Measurements from ENCODE around the gene TRIP6. TPM values are rescaled to one million over a fixed set of nuclear protein-coding genes. Genes with fewer than 3 reads are reported as not detected.

The TRIP6 gene
- total RNA-seq, 1 experiment from 2014 or later, result 75.5 TPM

DNA sequence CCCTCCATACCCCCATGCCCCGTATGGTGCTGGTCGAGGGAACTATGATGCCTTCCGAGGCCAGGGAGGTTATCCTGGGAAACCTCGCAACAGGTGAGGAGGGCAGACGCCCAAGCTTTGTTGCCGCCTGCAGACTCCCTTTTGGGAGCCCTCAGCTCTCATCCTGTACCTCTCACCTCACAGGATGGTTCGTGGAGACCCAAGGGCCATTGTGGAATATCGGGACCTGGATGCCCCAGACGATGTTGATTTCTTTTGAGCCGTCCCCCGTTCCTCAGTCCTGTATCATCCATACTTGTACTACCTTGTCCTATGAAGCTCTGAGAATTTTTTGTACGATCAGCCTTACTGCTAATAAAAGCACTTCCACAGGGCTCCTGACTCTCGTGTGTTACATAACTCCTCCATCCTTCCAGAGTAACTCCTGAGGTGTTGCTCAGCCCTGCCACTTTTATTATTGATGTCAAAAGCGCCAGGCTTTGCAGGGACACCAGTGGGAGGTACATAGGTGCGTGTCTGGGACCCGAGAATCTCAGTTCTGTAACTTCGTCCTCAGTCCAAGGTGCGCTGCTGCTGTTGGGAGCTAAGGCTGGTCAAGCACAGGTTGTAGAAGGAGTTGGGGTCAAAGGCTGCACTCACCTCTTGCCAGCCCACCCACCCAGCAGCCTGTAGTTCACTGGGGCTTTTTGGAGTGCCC is 21.3 kb downstream of the TRIP6 start:
- TF ChIP-seq, protein P1, sequence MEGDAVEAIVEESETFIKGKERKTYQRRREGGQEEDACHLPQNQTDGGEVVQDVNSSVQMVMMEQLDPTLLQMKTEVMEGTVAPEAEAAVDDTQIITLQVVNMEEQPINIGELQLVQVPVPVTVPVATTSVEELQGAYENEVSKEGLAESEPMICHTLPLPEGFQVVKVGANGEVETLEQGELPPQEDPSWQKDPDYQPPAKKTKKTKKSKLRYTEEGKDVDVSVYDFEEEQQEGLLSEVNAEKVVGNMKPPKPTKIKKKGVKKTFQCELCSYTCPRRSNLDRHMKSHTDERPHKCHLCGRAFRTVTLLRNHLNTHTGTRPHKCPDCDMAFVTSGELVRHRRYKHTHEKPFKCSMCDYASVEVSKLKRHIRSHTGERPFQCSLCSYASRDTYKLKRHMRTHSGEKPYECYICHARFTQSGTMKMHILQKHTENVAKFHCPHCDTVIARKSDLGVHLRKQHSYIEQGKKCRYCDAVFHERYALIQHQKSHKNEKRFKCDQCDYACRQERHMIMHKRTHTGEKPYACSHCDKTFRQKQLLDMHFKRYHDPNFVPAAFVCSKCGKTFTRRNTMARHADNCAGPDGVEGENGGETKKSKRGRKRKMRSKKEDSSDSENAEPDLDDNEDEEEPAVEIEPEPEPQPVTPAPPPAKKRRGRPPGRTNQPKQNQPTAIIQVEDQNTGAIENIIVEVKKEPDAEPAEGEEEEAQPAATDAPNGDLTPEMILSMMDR (IDR thresholded peaks at IDR 0.05; ENCODE audit: insufficient read depth in 1 of 2, low read depth in 1 of 2, low read length in 1 of 2, severe bottlenecking in 1 of 2, unreplicated experiment in 1 of 2), result no peak
- peaks cover 5% of the 10 kb centered on the region for H3K36me3 ChIP-seq (ENCODE audit: control insufficient read depth, insufficient read depth, low read length)
- intact Hi-C loops (cut with micrococcal nuclease; ENCODE audit: unreplicated experiment), result no loop called here
- Mint-ChIP-seq H3K4me1 (ENCODE audit: low read depth, unreplicated experiment) (peaks cover 62% of the 10 kb centered on the region), H3K27me3 (ENCODE audit: insufficient read depth, unreplicated experiment) (no peaks in the 10 kb centered on the region), H3K27ac (ENCODE audit: unreplicated experiment) (peak overlapping the region; percentile 87), H3K9me3 (ENCODE audit: unreplicated experiment) (no peaks in the 10 kb centered on the region), H3K4me3 (ENCODE audit: unreplicated experiment) (peak overlapping the region; percentile 88), H3K36me3 (ENCODE audit: insufficient read depth, unreplicated experiment) (peaks cover 70% of the 10 kb centered on the region)
- ChIA-PET CTCF (interaction anchor here (0.6 kb wide), 2 partner anchors 16 to 61 kb away, joined by 3 to 5 read pairs; partner anchors contain the start of gene EPHB4), POLR2A (interaction anchor here (0.6 to 2.4 kb wide), 2 partner anchors 13 to 172 kb away, joined by 14 to 76 read pairs; partner anchors contain the start of gene SRRT)
- peak overlapping the region; percentile 67 for H3K4me3 ChIP-seq (ENCODE audit: low read depth, low read length)
- peaks cover 21% of the 10 kb centered on the region for H3K4me1 ChIP-seq
- DNase-seq, result peak in 1 of 2 experiments; percentile 48
- H3K9me3 ChIP-seq, result no peaks in the 10 kb centered on the region
- no peaks in the 10 kb centered on the region for H3K27me3 ChIP-seq (replicated peaks; ENCODE audit: control insufficient read depth, insufficient read depth, low read length)
- TSS peak; percentile 41 for BruUV-seq (replicated peaks)

DNA sequence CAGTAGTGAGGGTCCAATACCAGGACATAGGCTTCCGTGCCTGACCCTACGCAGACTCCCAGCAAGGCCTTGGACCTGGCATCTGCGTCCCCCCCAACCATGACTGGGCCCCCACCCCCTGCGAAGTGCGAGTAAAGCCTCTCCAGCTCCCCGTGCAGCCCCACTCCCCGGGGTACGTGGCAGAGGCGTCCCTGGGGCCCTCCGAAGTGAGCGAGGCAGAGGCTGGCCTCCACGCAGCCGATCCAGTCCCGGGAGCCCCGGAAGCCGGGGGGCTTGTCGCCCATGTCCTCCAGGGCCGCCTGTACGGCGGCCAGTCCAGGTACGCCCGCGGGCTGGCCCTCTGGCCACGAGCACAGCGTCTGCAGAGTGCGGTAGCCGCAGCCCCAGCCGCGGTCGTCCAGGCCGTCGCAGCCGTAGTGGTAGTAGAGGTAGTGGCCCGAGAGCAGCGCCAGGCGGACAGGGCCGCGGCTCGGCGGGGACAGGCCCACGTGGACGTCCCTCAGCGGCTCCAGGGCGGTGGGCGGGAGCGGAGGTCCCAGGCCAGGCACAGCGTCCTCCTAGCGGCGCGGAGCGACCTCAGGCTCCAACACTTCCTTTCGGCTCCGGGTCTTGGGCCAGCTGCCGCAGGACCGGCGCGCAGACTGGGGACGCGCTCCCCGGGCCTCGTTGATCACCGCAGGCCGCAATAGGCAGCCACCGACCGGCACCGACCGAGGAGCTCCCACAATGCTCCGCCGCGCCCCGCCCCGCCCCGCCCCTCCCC is 22.0 kb downstream of the TRIP6 start, which contains the start of gene UFSP1:
UFSP1 (minus strand) TSS at position 728 of the 763 bp plus-strand sequence; CDS start at position 284, 444 bp downstream.
- TF ChIP-seq, protein P1 (IDR thresholded peaks at IDR 0.05; ENCODE audit: insufficient read depth in 1 of 2, low read depth in 1 of 2, low read length in 1 of 2, severe bottlenecking in 1 of 2, unreplicated experiment in 1 of 2), result no peak
- ChIA-PET POLR2A (interaction anchor here (0.5 to 2.4 kb wide), 16 partner anchors 11 to 328 kb away, joined by 3 to 76 read pairs (median 5); partner anchors contain the start of genes EPHB4, FBXO24, PLOD3 and POP7), CTCF (interaction anchor here (0.5 to 1.4 kb wide), 19 partner anchors 14 to 775 kb away, joined by 3 to 22 read pairs (median 5); partner anchors contain the start of genes EPHB4, FBXO24, LRCH4 and POP7)
- peak within 1 kb of the TSS; percentile 67 for H3K4me3 ChIP-seq (ENCODE audit: low read depth, low read length)
- no peaks in the 10 kb centered on the region for H3K27me3 ChIP-seq (replicated peaks; ENCODE audit: control insufficient read depth, insufficient read depth, low read length)
- peaks cover 5% of the 10 kb centered on the region for H3K36me3 ChIP-seq (ENCODE audit: control insufficient read depth, insufficient read depth, low read length)
- Mint-ChIP-seq H3K27ac (ENCODE audit: unreplicated experiment) (peak within 1 kb of the TSS; percentile 87), H3K36me3 (ENCODE audit: insufficient read depth, unreplicated experiment) (peaks cover 63% of the 10 kb centered on the region), H3K4me3 (ENCODE audit: unreplicated experiment) (peak within 1 kb of the TSS; percentile 88), H3K4me1 (ENCODE audit: low read depth, unreplicated experiment) (peaks cover 55% of the 10 kb centered on the region), H3K9me3 (ENCODE audit: unreplicated experiment) (no peaks in the 10 kb centered on the region), H3K27me3 (ENCODE audit: insufficient read depth, unreplicated experiment) (no peaks in the 10 kb centered on the region)
- DNase-seq, result peak in 1 of 2 experiments; percentile 43
- no peaks in the 10 kb centered on the region for H3K9me3 ChIP-seq
- intact Hi-C loops (cut with micrococcal nuclease; ENCODE audit: unreplicated experiment), result loop anchor here (1.0 kb wide), 2 partner anchors 14 to 37 kb away; partner anchors contain the start of genes SLC12A9 and SRRT
- no TSS peak for BruUV-seq (replicated peaks)
- H3K4me1 ChIP-seq, result peaks cover 23% of the 10 kb centered on the region
